ENCODE results near the gene UBE2R2. TPM values are rescaled to one million over a fixed set of nuclear protein-coding genes. Genes with fewer than 3 reads are reported as not detected.

Gene UBE2R2
- total and polyA plus RNA-seq, 4 donors, result 16.2 to 29.5 (median 27.4) TPM

DNA sequence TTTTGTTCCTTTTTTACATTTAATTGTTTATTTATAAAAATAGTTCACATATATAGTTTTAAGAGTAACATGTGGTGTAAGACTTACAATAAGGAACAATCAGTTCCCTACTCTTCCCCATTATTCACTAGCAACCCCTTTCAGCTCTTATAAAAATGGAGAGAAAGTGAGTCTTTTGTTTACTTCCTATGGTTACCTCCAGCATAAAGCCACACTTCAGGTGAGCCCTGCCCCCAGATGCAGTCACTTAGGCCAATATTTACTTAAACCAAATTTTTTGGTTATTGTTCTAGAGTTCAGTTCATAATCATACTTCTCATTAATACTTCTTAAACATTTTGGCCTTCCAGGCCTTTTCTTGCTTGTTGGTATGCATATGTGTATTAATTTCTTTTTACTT, 33.7 kb downstream of the UBE2R2 start:
- Histone ChIP-seq H3K4me1 (ENCODE audit: control insufficient read depth in 5 of 5, insufficient read depth in 5 of 5, low read length in 5 of 5) (peaks cover 3 to 25% (median 5%) of the 10 kb centered on the region in 5 donors), H3K27ac (ENCODE audit: low read depth in 1 of 2, low read length in 1 of 2) (no peak overlapping the region)
- DNase-seq, result no peak

DNA sequence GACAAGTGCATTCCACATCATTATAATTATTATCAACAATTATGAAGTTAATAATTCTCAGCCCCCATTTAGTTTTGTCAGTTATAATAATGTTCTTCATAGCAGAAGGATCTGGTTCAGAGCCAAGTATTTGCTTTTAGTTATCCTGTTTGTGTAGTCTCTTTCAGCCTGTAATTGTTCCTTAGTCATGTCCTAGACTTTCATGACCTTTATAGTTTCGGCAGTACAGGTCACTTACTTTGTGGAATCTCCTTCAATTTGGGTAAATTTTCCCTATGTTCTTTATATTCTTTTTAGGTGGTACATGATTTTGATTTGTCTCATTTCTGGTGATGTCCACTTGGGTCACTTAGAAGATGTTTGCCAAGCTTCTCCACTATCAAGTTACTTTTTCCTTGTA, 34.3 kb downstream of the UBE2R2 start:
- peaks cover 3 to 26% (median 5%) of the 10 kb centered on the region in 5 donors for H3K4me1 ChIP-seq (ENCODE audit: control insufficient read depth in 5 of 5, insufficient read depth in 5 of 5, low read length in 5 of 5)
- ATAC-seq (ENCODE audit: insufficient read depth, low FRiP score), result no peak

More for the DNA sequence above, 33.7 kb downstream of the UBE2R2 start:
- Histone ChIP-seq H3K9ac (ENCODE audit: insufficient read depth in 1 of 2, low read length in 2 of 2) (no peak overlapping the region), H3K27me3 (ENCODE audit: control insufficient read depth in 3 of 3, insufficient read depth in 3 of 3, low read length in 2 of 3) (no peaks in the 10 kb centered on the region), H3K36me3 (ENCODE audit: control insufficient read depth in 4 of 4, insufficient read depth in 4 of 4, low read length in 4 of 4) (peaks cover 0 to 2% (median 0%) of the 10 kb centered on the region in 4 donors), H3K9me3 (ENCODE audit: control insufficient read depth in 4 of 4, insufficient read depth in 3 of 4, low read length in 3 of 4) (no peaks in the 10 kb centered on the region), H3K4me3 (no peak overlapping the region)
- ATAC-seq (ENCODE audit: insufficient read depth, low FRiP score), result no peak
- TF ChIP-seq, protein P1, sequence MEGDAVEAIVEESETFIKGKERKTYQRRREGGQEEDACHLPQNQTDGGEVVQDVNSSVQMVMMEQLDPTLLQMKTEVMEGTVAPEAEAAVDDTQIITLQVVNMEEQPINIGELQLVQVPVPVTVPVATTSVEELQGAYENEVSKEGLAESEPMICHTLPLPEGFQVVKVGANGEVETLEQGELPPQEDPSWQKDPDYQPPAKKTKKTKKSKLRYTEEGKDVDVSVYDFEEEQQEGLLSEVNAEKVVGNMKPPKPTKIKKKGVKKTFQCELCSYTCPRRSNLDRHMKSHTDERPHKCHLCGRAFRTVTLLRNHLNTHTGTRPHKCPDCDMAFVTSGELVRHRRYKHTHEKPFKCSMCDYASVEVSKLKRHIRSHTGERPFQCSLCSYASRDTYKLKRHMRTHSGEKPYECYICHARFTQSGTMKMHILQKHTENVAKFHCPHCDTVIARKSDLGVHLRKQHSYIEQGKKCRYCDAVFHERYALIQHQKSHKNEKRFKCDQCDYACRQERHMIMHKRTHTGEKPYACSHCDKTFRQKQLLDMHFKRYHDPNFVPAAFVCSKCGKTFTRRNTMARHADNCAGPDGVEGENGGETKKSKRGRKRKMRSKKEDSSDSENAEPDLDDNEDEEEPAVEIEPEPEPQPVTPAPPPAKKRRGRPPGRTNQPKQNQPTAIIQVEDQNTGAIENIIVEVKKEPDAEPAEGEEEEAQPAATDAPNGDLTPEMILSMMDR (IDR thresholded peaks at IDR 0.05; ENCODE audit: control extremely low read depth, extremely low read depth), result no peak

DNA sequence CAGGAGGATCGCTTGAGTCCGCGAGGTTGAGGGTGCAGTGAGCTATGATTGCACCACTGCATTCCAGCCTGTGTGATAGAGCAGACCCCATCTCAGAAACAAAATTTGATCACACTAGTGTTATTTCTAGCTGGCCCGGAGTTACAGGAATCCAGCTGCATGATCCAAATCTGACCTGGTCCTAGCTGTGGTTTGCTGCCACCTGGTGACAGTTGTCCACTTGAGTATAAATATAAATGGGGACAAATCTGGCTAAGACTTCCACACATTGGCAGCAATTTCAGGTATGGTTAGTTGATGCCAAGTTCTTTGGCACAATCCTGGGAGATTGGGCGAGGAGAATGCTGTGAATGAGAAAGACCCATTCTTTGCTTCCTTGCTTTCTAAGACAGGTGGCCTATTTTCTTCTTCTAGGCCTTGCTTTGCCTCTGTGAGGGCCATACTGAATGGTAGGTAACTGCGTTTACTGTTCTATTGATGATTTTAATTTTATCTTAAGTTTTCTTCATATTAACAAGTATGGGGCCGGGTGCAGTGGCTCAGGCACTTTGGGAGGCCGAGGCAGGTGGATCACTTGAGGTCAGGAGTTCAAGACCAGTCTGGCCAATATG, 35.4 kb downstream of the UBE2R2 start:
- no peaks in the 10 kb centered on the region for H3K9me3 ChIP-seq (ENCODE audit: control insufficient read depth in 4 of 4, insufficient read depth in 3 of 4, low read length in 3 of 4)
- H3K27ac ChIP-seq (ENCODE audit: low read depth in 1 of 2, low read length in 1 of 2), result peak overlapping the region; percentile 13 to 31
- no peak for ATAC-seq (ENCODE audit: insufficient read depth, low FRiP score)
- peaks cover 0 to 2% (median 0%) of the 10 kb centered on the region in 4 donors for H3K36me3 ChIP-seq (ENCODE audit: control insufficient read depth in 4 of 4, insufficient read depth in 4 of 4, low read length in 4 of 4)
- DNase-seq, result peak; percentile 48 to 71 (median 65)
- H3K9ac ChIP-seq (ENCODE audit: insufficient read depth in 1 of 2, low read length in 2 of 2), result no peak overlapping the region
- H3K27me3 ChIP-seq (ENCODE audit: control insufficient read depth in 3 of 3, insufficient read depth in 3 of 3, low read length in 2 of 3), result no peaks in the 10 kb centered on the region
- H3K4me1 ChIP-seq (ENCODE audit: control insufficient read depth in 5 of 5, insufficient read depth in 5 of 5, low read length in 5 of 5), result peaks cover 3 to 26% (median 5%) of the 10 kb centered on the region in 5 donors
- no peak overlapping the region for H3K4me3 ChIP-seq
- TF ChIP-seq, protein P1 (IDR thresholded peaks at IDR 0.05; ENCODE audit: control extremely low read depth, extremely low read depth), result peak; percentile 54
- 67 to 81% methylated on average over 8 of the region's 8 CpGs for WGBS, 2 donors

More for the DNA sequence above, 34.3 kb downstream of the UBE2R2 start:
- TF ChIP-seq, protein P1 (IDR thresholded peaks at IDR 0.05; ENCODE audit: control extremely low read depth, extremely low read depth), result no peak
- H3K27me3 ChIP-seq (ENCODE audit: control insufficient read depth in 3 of 3, insufficient read depth in 3 of 3, low read length in 2 of 3), result no peaks in the 10 kb centered on the region
- H3K4me3 ChIP-seq, result no peak overlapping the region
- H3K9ac ChIP-seq (ENCODE audit: insufficient read depth in 1 of 2, low read length in 2 of 2), result no peak overlapping the region
- peaks cover 0 to 2% (median 0%) of the 10 kb centered on the region in 4 donors for H3K36me3 ChIP-seq (ENCODE audit: control insufficient read depth in 4 of 4, insufficient read depth in 4 of 4, low read length in 4 of 4)
- DNase-seq, result no peak
- H3K27ac ChIP-seq (ENCODE audit: low read depth in 1 of 2, low read length in 1 of 2), result no peak overlapping the region
- WGBS, 2 donors, result 46 to 58% methylated on average over 1 of the region's 1 CpG
- no peaks in the 10 kb centered on the region for H3K9me3 ChIP-seq (ENCODE audit: control insufficient read depth in 4 of 4, insufficient read depth in 3 of 4, low read length in 3 of 4)

DNA sequence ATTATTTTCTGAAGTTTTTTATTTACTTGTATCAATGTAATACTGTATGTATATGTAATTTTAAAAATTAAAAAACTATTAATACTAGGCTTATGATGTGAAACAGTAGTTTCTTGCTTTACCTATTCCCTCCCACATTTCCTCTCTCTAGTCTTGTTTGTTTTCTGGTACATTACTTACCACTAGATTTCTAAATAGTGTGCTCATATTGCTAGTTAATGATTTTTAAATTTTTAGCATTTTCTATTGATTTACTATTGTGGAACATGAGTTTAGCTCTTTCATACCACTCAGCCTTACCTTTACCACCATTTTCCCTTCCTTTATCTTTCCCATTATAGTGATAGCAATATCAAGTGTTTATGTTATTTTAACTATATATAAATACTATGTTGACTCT, 39.3 kb downstream of the UBE2R2 start:
- no peak for DNase-seq
- Histone ChIP-seq H3K4me3 (no peak overlapping the region), H3K27me3 (ENCODE audit: control insufficient read depth in 3 of 3, insufficient read depth in 3 of 3, low read length in 2 of 3) (no peaks in the 10 kb centered on the region), H3K9me3 (ENCODE audit: control insufficient read depth in 4 of 4, insufficient read depth in 3 of 4, low read length in 3 of 4) (no peaks in the 10 kb centered on the region), H3K27ac (ENCODE audit: low read depth in 1 of 2, low read length in 1 of 2) (no peak overlapping the region), H3K36me3 (ENCODE audit: control insufficient read depth in 4 of 4, insufficient read depth in 4 of 4, low read length in 4 of 4) (peaks cover 0 to 4% (median 1%) of the 10 kb centered on the region in 4 donors), H3K4me1 (ENCODE audit: control insufficient read depth in 5 of 5, insufficient read depth in 5 of 5, low read length in 5 of 5) (peaks cover 2 to 17% (median 4%) of the 10 kb centered on the region in 5 donors), H3K9ac (ENCODE audit: insufficient read depth in 1 of 2, low read length in 2 of 2) (no peak overlapping the region)
- TF ChIP-seq, protein P1 (IDR thresholded peaks at IDR 0.05; ENCODE audit: control extremely low read depth, extremely low read depth), result no peak
- no peak for ATAC-seq (ENCODE audit: insufficient read depth, low FRiP score)

Measured in lung (tissue), 12 donors.